Skeletal muscle cell (primary cell): ENCODE measurements around the gene VEGFB.

Source experiments
- DNase-seq: peaks from one replicate; pipeline ENCODE4 v3.0.0-alpha.2; 2010; ENCODE audit warnings: low read depth
- H3K4me3 ChIP-seq: 2 replicates; pipeline ENCODE4 v1.5.1; 2011; ENCODE audit warnings: low read depth, mild to moderate bottlenecking, control low read depth, low read length, moderate library complexity

The VEGFB gene

GRCh38 chr11:64256300-64256699 lies 21.9 kb downstream of the VEGFB start:
- H3K4me3 ChIP-seq, result no peak overlapping the region

DNA sequence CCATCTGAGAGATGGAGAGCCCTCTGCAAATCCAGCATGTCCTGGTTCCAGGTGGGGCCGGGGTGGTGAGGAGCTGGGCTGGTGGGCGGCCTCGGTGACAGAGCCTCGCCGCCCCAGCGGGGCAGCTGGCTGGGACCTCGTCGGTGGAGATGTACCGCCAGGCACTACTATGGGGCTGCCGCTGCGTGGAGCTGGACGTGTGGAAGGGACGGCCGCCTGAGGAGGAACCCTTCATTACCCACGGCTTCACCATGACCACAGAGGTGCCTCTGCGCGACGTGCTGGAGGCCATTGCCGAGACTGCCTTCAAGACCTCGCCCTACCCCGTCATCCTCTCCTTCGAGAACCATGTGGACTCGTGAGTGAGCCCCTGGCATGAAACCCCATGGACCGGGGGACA lies 24.0 kb downstream of the VEGFB start:
- no peak overlapping the region for H3K4me3 ChIP-seq
- no peak for DNase-seq

More at GRCh38 chr11:64256300-64256699, 21.9 kb downstream of the VEGFB start:
- no peak for DNase-seq

- no peak overlapping the region for H3K4me3 ChIP-seq
- no peak for DNase-seq
These were observed 24.7 kb downstream of the VEGFB start for GRCh38 chr11:64258946-64259532.

- no peak overlapping the region for H3K4me3 ChIP-seq
- DNase-seq, result no peak
These were observed 25.2 kb downstream of the VEGFB start for GRCh38 chr11:64259533-64260067.

GRCh38 chr11:64260147-64260708 lies 25.8 kb downstream of the VEGFB start:
- no peak for DNase-seq
- H3K4me3 ChIP-seq, result no peak overlapping the region

DNA sequence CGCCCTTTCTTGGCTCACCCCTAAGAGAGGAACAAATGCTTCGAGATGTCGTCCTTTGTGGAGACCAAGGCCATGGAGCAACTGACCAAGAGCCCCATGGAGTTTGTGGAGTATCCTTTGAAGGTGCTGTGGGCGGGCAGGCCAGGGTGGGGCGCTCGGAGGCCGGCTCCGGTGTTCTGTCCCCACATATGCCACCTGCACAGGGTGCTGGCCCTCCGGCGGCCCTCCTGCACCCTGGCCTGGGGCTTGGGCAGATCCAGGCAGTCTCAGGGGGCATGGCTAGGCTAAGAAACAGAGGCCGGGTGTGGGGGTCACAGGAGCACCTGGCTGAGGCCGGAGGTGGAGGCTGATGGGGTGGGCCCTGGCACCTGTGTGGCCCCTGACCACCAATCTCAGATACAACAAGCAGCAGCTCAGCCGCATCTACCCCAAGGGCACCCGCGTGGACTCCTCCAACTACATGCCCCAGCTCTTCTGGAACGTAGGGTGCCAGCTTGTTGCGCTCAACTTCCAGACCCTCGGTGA lies 27.2 kb downstream of the VEGFB start:
- H3K4me3 ChIP-seq, result no peak overlapping the region
- no peak for DNase-seq

- DNase-seq, result no peak
- no peak overlapping the region for H3K4me3 ChIP-seq
These were observed 28.1 kb downstream of the VEGFB start for GRCh38 chr11:64262271-64263002.

GRCh38 chr11:64263021-64263946 lies 28.9 kb downstream of the VEGFB start:
- H3K4me3 ChIP-seq, result no peak overlapping the region
- DNase-seq, result no peak

DNA sequence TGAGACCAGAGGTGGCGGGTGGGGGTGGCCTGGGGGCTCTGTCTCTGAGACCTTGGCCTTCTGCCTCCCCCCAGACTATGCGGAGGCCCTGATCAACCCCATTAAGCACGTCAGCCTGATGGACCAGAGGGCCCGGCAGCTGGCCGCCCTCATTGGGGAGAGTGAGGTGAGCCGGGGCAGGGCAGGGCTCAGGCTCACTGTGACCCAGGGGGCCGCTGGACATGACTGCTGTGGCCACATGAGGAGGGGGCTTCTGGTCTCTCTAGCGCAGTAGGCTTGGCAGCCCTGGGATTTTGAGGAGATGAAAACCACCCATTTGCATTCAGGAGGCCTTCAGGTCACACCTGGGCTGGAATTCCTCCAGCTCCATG lies 29.5 kb downstream of the VEGFB start:
- no peak for DNase-seq
- no peak overlapping the region for H3K4me3 ChIP-seq

DNA sequence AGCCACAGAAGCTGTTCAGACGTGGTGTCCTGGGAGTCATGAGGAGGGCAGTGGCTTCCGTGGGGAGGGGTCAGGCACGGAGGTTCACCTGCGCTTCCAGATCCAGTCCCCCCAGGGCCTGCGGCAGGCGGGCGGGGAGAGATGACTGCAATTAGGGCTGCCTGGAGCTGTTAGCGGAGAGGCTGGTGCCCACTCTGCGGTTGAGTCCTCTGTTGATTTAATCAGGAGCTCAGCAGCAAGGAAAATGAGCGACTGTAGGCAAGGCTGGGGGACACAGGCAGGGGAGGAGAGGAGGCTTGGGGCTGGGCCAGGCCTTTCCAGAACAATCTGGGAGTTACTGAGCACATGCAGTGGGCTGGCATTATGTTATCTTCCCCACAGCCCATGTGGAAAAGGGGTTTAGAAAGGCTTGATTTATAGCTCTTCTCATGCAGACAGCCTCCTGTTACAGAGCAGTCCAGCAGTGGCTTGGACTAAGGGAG lies 30.0 kb downstream of the VEGFB start:
- no peak for DNase-seq
- no peak overlapping the region for H3K4me3 ChIP-seq

- H3K4me3 ChIP-seq, result no peak overlapping the region
- DNase-seq, result no peak
These were observed 31.1 kb downstream of the VEGFB start for GRCh38 chr11:64265176-64266160.

GRCh38 chr11:64266339-64266738 lies 32.0 kb downstream of the VEGFB start:
- no peak overlapping the region for H3K4me3 ChIP-seq

GRCh38 chr11:64267207-64267945 lies 33.0 kb downstream of the VEGFB start:
- no peak for DNase-seq
- no peak overlapping the region for H3K4me3 ChIP-seq

More at GRCh38 chr11:64266339-64266738, 32.0 kb downstream of the VEGFB start:
- no peak for DNase-seq

GRCh38 chr11:64268025-64268892 lies 33.9 kb downstream of the VEGFB start:
- no peak for DNase-seq
- H3K4me3 ChIP-seq, result peak overlapping the region; percentile 71

- peak overlapping the region; percentile 71 for H3K4me3 ChIP-seq
- DNase-seq, result no peak
These were observed 34.6 kb downstream of the VEGFB start for GRCh38 chr11:64268893-64269539.

GRCh38 chr11:64269540-64270220 lies 35.3 kb downstream of the VEGFB start:
- peak; percentile 99 for DNase-seq

More at GRCh38 chr11:64269540-64270220, 35.3 kb downstream of the VEGFB start:
- H3K4me3 ChIP-seq, result peak overlapping the region; percentile 71
